Upper lobe of left lung (tissue), 4 donors: ENCODE measurements around the gene DIO1.

ENCODE experiments used
- EP300 ChIP-seq, 4 donors: sonication (generic); formaldehyde crosslinking; IDR thresholded peaks; one replicate each; pipeline ENCODE4 v1.5.1; 2017; ENCODE audit warnings: antibody characterized with exemption in 4 of 4, control low read depth in 2 of 4
- POLR2A ChIP-seq, 4 donors: fragments of 450-650 bp; IDR thresholded peaks; one replicate each; pipeline ENCODE4 v1.5.1; 2016 to 2017; ENCODE audit warnings: antibody characterized with exemption in 4 of 4, mild to moderate bottlenecking in 2 of 4
- POLR2AphosphoS5 ChIP-seq, 2 donors: sonication (generic); formaldehyde crosslinking; IDR thresholded peaks; one replicate each; pipeline ENCODE4 v1.5.1; 2017; ENCODE audit warnings: antibody characterized with exemption in 2 of 2
- TF ChIP-seq, protein P1 (sequence below), 6 experiments: fragments of 450-650 bp in 4 of 6; fragments of 200-600 bp in 2 of 6; sonication (generic) in 2 of 6; IDR thresholded peaks; one replicate each; pipeline ENCODE4 v1.5.1; 2016 to 2019; ENCODE audit warnings: antibody characterized with exemption in 6 of 6

DNA sequence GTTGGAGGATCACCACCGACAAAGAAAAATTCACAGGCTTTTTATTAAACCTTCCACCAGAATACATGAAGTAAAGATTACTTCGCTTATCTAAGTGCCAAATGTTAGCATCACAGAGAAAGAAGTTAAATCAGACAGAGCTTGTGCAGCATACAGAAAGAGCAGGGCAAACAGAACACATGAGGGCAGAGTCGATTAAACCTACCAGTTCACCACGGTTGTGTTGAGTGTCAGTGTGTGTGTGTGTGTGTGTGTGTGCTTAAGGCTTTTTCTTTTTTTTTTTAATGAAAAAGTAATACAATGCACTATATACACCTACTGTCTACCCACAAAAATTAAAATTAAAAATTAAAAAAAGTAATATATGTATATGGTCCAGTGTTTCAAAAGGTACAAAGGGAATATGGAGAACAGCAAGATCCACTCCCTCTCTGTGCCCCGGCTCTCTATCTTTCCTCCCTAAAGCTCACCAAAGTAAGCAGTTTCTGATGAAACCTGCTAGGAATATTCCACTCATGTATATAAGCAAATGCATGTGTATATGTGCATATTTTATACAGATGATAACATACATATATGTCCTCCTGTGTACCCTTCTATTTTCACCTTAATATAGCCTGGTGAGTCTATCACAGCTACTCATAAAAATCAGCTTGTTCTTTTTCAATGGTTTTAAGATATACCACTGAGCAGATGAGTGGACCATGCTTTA lies 22.1 kb upstream of the DIO1 start:
- TF ChIP-seq, protein P1, sequence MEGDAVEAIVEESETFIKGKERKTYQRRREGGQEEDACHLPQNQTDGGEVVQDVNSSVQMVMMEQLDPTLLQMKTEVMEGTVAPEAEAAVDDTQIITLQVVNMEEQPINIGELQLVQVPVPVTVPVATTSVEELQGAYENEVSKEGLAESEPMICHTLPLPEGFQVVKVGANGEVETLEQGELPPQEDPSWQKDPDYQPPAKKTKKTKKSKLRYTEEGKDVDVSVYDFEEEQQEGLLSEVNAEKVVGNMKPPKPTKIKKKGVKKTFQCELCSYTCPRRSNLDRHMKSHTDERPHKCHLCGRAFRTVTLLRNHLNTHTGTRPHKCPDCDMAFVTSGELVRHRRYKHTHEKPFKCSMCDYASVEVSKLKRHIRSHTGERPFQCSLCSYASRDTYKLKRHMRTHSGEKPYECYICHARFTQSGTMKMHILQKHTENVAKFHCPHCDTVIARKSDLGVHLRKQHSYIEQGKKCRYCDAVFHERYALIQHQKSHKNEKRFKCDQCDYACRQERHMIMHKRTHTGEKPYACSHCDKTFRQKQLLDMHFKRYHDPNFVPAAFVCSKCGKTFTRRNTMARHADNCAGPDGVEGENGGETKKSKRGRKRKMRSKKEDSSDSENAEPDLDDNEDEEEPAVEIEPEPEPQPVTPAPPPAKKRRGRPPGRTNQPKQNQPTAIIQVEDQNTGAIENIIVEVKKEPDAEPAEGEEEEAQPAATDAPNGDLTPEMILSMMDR (IDR thresholded peaks at IDR 0.05), result no peak
- no peak for TF ChIP-seq POLR2A (IDR thresholded peaks at IDR 0.05)
- TF ChIP-seq POLR2AphosphoS5 (IDR thresholded peaks at IDR 0.05), result no peak
- TF ChIP-seq EP300 (IDR thresholded peaks at IDR 0.05), result no peak
